NCI-H2081 (cell line): ENCODE results near the gene CIDEA.
"Not testable (repeated sequence)": the region's sequence is repeated elsewhere in the genome, so short reads cannot be mapped to it uniquely, and the experiment has no call there.

Experiments used
- DNase-seq, 2 experiments: peaks; one replicate each; lab custom pipeline; 2025; lab: John Stamatoyannopoulos, UW

Gene CIDEA

GRCh38 chr18:12239431-12239830 lies 14.7 kb upstream of the CIDEA start:
- DNase-seq: no peak

- DNase-seq: no peak
Observed at GRCh38 chr18:12242658-12243260, 11.4 kb upstream of the CIDEA start.

GRCh38 chr18:12243272-12243671 lies 10.9 kb upstream of the CIDEA start:
- DNase-seq: not testable (repeated sequence)

- no peak for DNase-seq
Observed at GRCh38 chr18:12245793-12246135, 8.4 kb upstream of the CIDEA start.

- no peak for DNase-seq
Observed at GRCh38 chr18:12246849-12247808, 7.0 kb upstream of the CIDEA start.

- DNase-seq: no peak
Observed at GRCh38 chr18:12247946-12248345, 6.2 kb upstream of the CIDEA start.

GRCh38 chr18:12248926-12249720 lies 5.0 kb upstream of the CIDEA start:
- DNase-seq: no peak

- no peak for DNase-seq
Observed at GRCh38 chr18:12251311-12251710, 2.9 kb upstream of the CIDEA start.

- DNase-seq: no peak
Observed at GRCh38 chr18:12252061-12252460, 2.1 kb upstream of the CIDEA start.

- no peak for DNase-seq
Observed at GRCh38 chr18:12253027-12253426, 1.1 kb upstream of the CIDEA start.

GRCh38 chr18:12253663-12254135 lies 462 bp upstream of the CIDEA start:
- DNase-seq: peak; percentile 8 to 17

- DNase-seq: no peak
Observed at GRCh38 chr18:12254820-12255511, 805 bp downstream of the CIDEA start.

- DNase-seq: no peak
Observed at GRCh38 chr18:12255626-12256026, 1.5 kb downstream of the CIDEA start.

- no peak for DNase-seq
Observed at GRCh38 chr18:12256951-12257350, 2.8 kb downstream of the CIDEA start.

- DNase-seq: no peak
Observed at GRCh38 chr18:12257996-12258718, 4.0 kb downstream of the CIDEA start.

GRCh38 chr18:12258719-12259705 lies 4.9 kb downstream of the CIDEA start:
- no peak for DNase-seq

GRCh38 chr18:12262748-12263147 lies 8.6 kb downstream of the CIDEA start:
- no peak for DNase-seq

GRCh38 chr18:12264864-12265263 lies 10.7 kb downstream of the CIDEA start:
- DNase-seq: no peak

- DNase-seq: peak; percentile 73 to 74
Observed at GRCh38 chr18:12271376-12272235, 17.4 kb downstream of the CIDEA start.
